GM12878 (cell line): ENCODE results near the gene PPM1J. TPM values are rescaled to one million over a fixed set of nuclear protein-coding genes. Genes with fewer than 3 reads are reported as not detected.
A peak's percentile ranks its signal among the peaks of the same experiment; 100 is the strongest.

Experiments used
- ATF7 ChIP-seq: fragments of 450-650 bp; IDR thresholded peaks from 2 replicates; pipeline ENCODE4 v1.6.1; 2016; ENCODE audit warnings: low read depth, mild to moderate bottlenecking
- E2F8 ChIP-seq: fragments of 450-650 bp; IDR thresholded peaks from 2 replicates; pipeline ENCODE4 v1.6.1; 2018; ENCODE audit warnings: mild to moderate bottlenecking, low read depth, moderate library complexity; ENCODE audit not compliant: partially characterized antibody
- EGR1 ChIP-seq, 2 experiments: IDR thresholded peaks; 1 replicate in 1 of 2; 2 replicates in 1 of 2; pipeline ENCODE4 v1.6.1; 2011 to 2012; ENCODE audit warnings: low read depth in 2 of 2, low read length in 2 of 2, borderline replicate concordance in 1 of 2, mild to moderate bottlenecking in 1 of 2, moderate library complexity in 1 of 2
- FOXK2 ChIP-seq: fragments of 450-650 bp; IDR thresholded peaks from 2 replicates; pipeline ENCODE4 v1.6.1; 2017; ENCODE audit warnings: mild to moderate bottlenecking, moderate library complexity
- HCFC1 ChIP-seq: fragments of 150-350 bp; IDR thresholded peaks from 2 replicates; pipeline ENCODE4 v1.6.1; 2014; ENCODE audit warnings: low read length
- KLF5 ChIP-seq: fragments of 450-650 bp; IDR thresholded peaks from 2 replicates; pipeline ENCODE4 v1.6.1; 2014; ENCODE audit warnings: mild to moderate bottlenecking; ENCODE audit not compliant: partially characterized antibody
- MAX ChIP-seq: IDR thresholded peaks from 2 replicates; pipeline ENCODE4 v1.6.1; 2012; ENCODE audit warnings: low read depth, low read length, improper control_type of control experiment
- MLLT1 ChIP-seq: fragments of 450-650 bp; IDR thresholded peaks from 2 replicates; pipeline ENCODE4 v1.6.1; 2016; ENCODE audit warnings: mild to moderate bottlenecking
- MXI1 ChIP-seq: fragments of 150-350 bp; IDR thresholded peaks from 2 replicates; pipeline ENCODE4 v1.6.1; 2011; ENCODE audit warnings: low read depth, mild to moderate bottlenecking, inconsistent platforms, low read length, improper control_type of control experiment
- NRF1 ChIP-seq: conservative IDR thresholded peaks from 2 replicates; pipeline ENCODE4 v1.6.1; 2011; ENCODE audit warnings: mild to moderate bottlenecking, low read depth, low read length, improper control_type of control experiment
- PAX8 ChIP-seq: fragments of 450-650 bp; IDR thresholded peaks from 2 replicates; pipeline ENCODE4 v1.6.1; 2017; ENCODE audit warnings: mild to moderate bottlenecking, moderate library complexity
- PML ChIP-seq: IDR thresholded peaks from 2 replicates; pipeline ENCODE4 v1.6.1; 2012; ENCODE audit warnings: low read length, inconsistent platforms
- POLR2A ChIP-seq: IDR thresholded peaks from 2 replicates; pipeline ENCODE4 v1.6.1; 2011; ENCODE audit warnings: low read depth, mild to moderate bottlenecking, low read length
- RAD51 ChIP-seq: fragments of 450-650 bp; IDR thresholded peaks from 2 replicates; pipeline ENCODE4 v1.6.1; 2016; ENCODE audit warnings: moderate library complexity, mild to moderate bottlenecking, inconsistent platforms
- RELA ChIP-seq: fragments of 450-650 bp; IDR thresholded peaks from 2 replicates; pipeline ENCODE4 v1.8.0; 2014; ENCODE audit warnings: borderline replicate concordance; ENCODE audit not compliant: partially characterized antibody
- RELB ChIP-seq: fragments of 450-650 bp; IDR thresholded peaks from 2 replicates; pipeline ENCODE4 v1.6.1; 2017; ENCODE audit warnings: low read depth, mild to moderate bottlenecking, moderate library complexity
- RUNX3 ChIP-seq: IDR thresholded peaks from 2 replicates; pipeline ENCODE4 v1.6.1; 2012; ENCODE audit warnings: low read length, inconsistent platforms
- SIN3A ChIP-seq: IDR thresholded peaks from 2 replicates; pipeline ENCODE4 v1.6.1; 2012; ENCODE audit warnings: low read depth, low read length, improper control_type of control experiment
- ZNF24 ChIP-seq: fragments of 450-650 bp; IDR thresholded peaks from 2 replicates; pipeline ENCODE4 v1.6.1; 2017; ENCODE audit warnings: antibody characterized with exemption, mild to moderate bottlenecking
- ZNF274 ChIP-seq: IDR thresholded peaks from one replicate; pipeline ENCODE4 v1.8.0; 2011; ENCODE audit not compliant: insufficient read length, insufficient read depth
- ZNF687 ChIP-seq: fragments of 450-650 bp; IDR thresholded peaks from 2 replicates; pipeline ENCODE4 v1.6.1; 2017; ENCODE audit warnings: mild to moderate bottlenecking, moderate library complexity
- polyA plus RNA-seq, 11 experiments: library from polyadenylated mRNA; depleted of rRNA in 4 of 11; unstranded in 6 of 11; stranded (reverse) in 5 of 11; fragments of >200 nt; fragmentation: Nextera tagmentation in 4 of 11; fragmentation: Illumina TruSeq in 1 of 11; extraction: Ambion mirVana in 4 of 11; extraction: Trizol in 1 of 11; gene quantifications; 1 replicate in 1 of 11; 2 replicates in 10 of 11; pipeline versions ENCODE4 v1.2.1 to v1.2.3, GENCODE V29; 2011 to 2016; ENCODE audit warnings: inconsistent platforms in 2 of 11, missing spikeins in 2 of 11, low read depth in 1 of 11
- total RNA-seq, 4 experiments: library from RNA; depleted of rRNA in 3 of 4; stranded (reverse); fragments of >200 nt in 3 of 4; fragmentation: Illumina TruSeq in 1 of 4; extraction: Trizol in 1 of 4; gene quantifications; 2 replicates each; pipeline versions ENCODE4 v1.2.1 to v1.2.3, GENCODE V29; 2013 to 2021

Gene PPM1J
- total and polyA plus RNA-seq, 10 of the 15 experiments (the other 5 are each of a cell fraction or from before 2014, with no cell fraction given): 0.07 to 1.8 (median 0.59) TPM; not detected in 1

GRCh38 chr1:112707221-112708001 is 7.7 kb downstream of the PPM1J start (continued):
- TF ChIP-seq MXI1: no peak
- no peak for TF ChIP-seq ZNF687
- TF ChIP-seq RELA: peak; percentile 53
- TF ChIP-seq RUNX3: peak; percentile 5; the same call in 1 of the 2 replicates
- no peak for TF ChIP-seq ZNF274
- no peak for TF ChIP-seq ZNF24
- TF ChIP-seq SIN3A: no peak
- no peak for TF ChIP-seq NRF1
- no peak for TF ChIP-seq RAD51
- TF ChIP-seq MLLT1: peak; percentile 29; the same call in 1 of the 2 replicates
- TF ChIP-seq KLF5: no peak
- TF ChIP-seq RELB: peak; percentile 25; the same call in 1 of the 2 replicates
- no peak for TF ChIP-seq HCFC1
- no peak for TF ChIP-seq PAX8
- no peak for TF ChIP-seq MAX
- TF ChIP-seq POLR2A: no peak
- no peak for TF ChIP-seq PML
- no peak for TF ChIP-seq EGR1 (IDR thresholded peaks at IDR 0.05; ENCODE audit: borderline replicate concordance in 1 of 2, low read depth in 2 of 2, low read length in 2 of 2)
- no peak for TF ChIP-seq FOXK2
- TF ChIP-seq E2F8: no peak
- no peak for TF ChIP-seq ATF7
